A673 (cell line): ENCODE measurements around the gene APBB2. TPM values are rescaled to one million over a fixed set of nuclear protein-coding genes. Genes with fewer than 3 reads are reported as not detected.

ENCODE experiments used
- BruUV-seq: library from RNA; stranded (reverse); fragments of 400-500 nt; replicated peaks from 2 replicates; lab custom pipeline; 2021; lab: Mats Ljungman, UMichigan
- CTCF ChIA-PET: fragments of 300-600 bp; sonication (Branson Sonifier 250); formaldehyde crosslinking; loops from one replicate; lab custom pipeline; 2022; ENCODE audit warnings: antibody characterized with exemption; lab: Charles Lee
- POLR2A ChIA-PET: fragments of 300-600 bp; sonication (Branson Sonifier 250); formaldehyde crosslinking; loops from one replicate; lab custom pipeline; 2022; ENCODE audit warnings: antibody characterized with exemption; ENCODE audit not compliant: low non-redundant PET; lab: Charles Lee
- DNase-seq: peaks from one replicate; pipeline ENCODE4 v3.0.0-alpha.2; 2015; ENCODE audit warnings: low spot score
- H3K27ac ChIP-seq: fragments of 200-600 bp; sonication (generic); 2 replicates; pipeline ENCODE4 v1.5.1; 2016; ENCODE audit warnings: mixed run types, low read depth, mild to moderate bottlenecking, mixed read lengths, antibody characterized with exemption, low read length; ENCODE audit not compliant: poor library complexity, severe bottlenecking
- H3K27me3 ChIP-seq: fragments of 200-600 bp; sonication (generic); replicated peaks from 2 replicates; pipeline ENCODE4 v1.6.1; 2017; ENCODE audit warnings: mixed run types, low read depth, mild to moderate bottlenecking, mixed read lengths, antibody characterized with exemption, low read length; ENCODE audit not compliant: insufficient read depth, poor library complexity
- H3K36me3 ChIP-seq: fragments of 200-600 bp; sonication (generic); 2 replicates; pipeline ENCODE4 v1.6.1; 2016; ENCODE audit warnings: mixed run types, mild to moderate bottlenecking, mixed read lengths, antibody characterized with exemption, low read length; ENCODE audit not compliant: insufficient read depth, poor library complexity, severe bottlenecking
- H3K4me1 ChIP-seq: fragments of 200-600 bp; sonication (generic); 2 replicates; pipeline ENCODE4 v1.6.1; 2017; ENCODE audit warnings: mixed run types, mild to moderate bottlenecking, mixed read lengths, antibody characterized with exemption, low read length; ENCODE audit not compliant: insufficient read depth, poor library complexity, severe bottlenecking
- H3K4me3 ChIP-seq: fragments of 200-600 bp; sonication (generic); 2 replicates; pipeline ENCODE4 v1.5.1; 2016; ENCODE audit warnings: low read depth, mixed run types, mild to moderate bottlenecking, mixed read lengths, low read length; ENCODE audit not compliant: poor library complexity, severe bottlenecking
- H3K9me3 ChIP-seq: fragments of 200-600 bp; sonication (generic); 2 replicates; pipeline ENCODE4 v1.6.1; 2016; ENCODE audit warnings: mixed run types, low read depth, mild to moderate bottlenecking, mixed read lengths, antibody characterized with exemption, low read length; ENCODE audit not compliant: poor library complexity, severe bottlenecking
- EZH2 ChIP-seq: fragments of 200-600 bp; sonication (generic); IDR thresholded peaks from 2 replicates; pipeline ENCODE4 v1.6.1; 2017; ENCODE audit warnings: borderline replicate concordance, low read depth, mild to moderate bottlenecking, mixed read lengths, antibody characterized with exemption, low read length; ENCODE audit not compliant: poor library complexity, severe bottlenecking
- intact Hi-C: fragments of 100-400 bp; cut with micrococcal nuclease; formaldehyde crosslinking; loops from one replicate; pipeline ENCODE4 v1.10.0; 2022; ENCODE audit not compliant: unreplicated experiment
- total RNA-seq: library from RNA; stranded (reverse); gene quantifications from 2 replicates; pipeline ENCODE4 v1.2.3, GENCODE V29; 2021
- TF ChIP-seq, protein P1 (sequence below): fragments of 300-800, 200-600 bp; sonication (generic); conservative IDR thresholded peaks from 2 replicates; pipeline ENCODE4 v1.5.1; 2017; ENCODE audit warnings: low read depth, mild to moderate bottlenecking, antibody characterized with exemption, low read length, moderate library complexity, mixed read lengths

The APBB2 gene
- total RNA-seq, 1 experiment from 2014 or later = 10.3 TPM

DNA sequence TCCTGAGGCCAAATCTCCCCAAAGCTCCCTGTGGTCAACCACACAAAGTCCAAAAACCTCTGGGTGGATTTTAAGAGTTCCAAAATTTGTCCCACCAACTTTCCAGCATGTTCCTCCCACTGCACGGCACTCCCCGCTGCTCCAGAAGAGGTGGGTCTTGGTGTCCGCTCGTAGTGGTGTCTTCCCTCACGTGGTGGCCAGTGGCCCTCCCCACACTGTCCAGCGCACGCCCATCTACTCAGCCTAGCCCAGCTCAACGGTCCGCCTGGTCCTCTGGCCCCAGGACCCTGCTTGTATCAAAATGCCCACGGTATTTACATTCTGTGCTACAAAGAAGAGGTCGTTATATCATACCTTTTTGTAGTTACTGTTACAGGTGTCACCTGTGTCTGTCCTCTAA is 381.1 kb downstream of the APBB2 start:
- no TSS peak for BruUV-seq
- no peaks in the 10 kb centered on the region for H3K27me3 ChIP-seq
- no peaks in the 10 kb centered on the region for H3K9me3 ChIP-seq
- TF ChIP-seq, protein P1, sequence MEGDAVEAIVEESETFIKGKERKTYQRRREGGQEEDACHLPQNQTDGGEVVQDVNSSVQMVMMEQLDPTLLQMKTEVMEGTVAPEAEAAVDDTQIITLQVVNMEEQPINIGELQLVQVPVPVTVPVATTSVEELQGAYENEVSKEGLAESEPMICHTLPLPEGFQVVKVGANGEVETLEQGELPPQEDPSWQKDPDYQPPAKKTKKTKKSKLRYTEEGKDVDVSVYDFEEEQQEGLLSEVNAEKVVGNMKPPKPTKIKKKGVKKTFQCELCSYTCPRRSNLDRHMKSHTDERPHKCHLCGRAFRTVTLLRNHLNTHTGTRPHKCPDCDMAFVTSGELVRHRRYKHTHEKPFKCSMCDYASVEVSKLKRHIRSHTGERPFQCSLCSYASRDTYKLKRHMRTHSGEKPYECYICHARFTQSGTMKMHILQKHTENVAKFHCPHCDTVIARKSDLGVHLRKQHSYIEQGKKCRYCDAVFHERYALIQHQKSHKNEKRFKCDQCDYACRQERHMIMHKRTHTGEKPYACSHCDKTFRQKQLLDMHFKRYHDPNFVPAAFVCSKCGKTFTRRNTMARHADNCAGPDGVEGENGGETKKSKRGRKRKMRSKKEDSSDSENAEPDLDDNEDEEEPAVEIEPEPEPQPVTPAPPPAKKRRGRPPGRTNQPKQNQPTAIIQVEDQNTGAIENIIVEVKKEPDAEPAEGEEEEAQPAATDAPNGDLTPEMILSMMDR = no peak
- no peak for TF ChIP-seq EZH2
- no peak overlapping the region for H3K27ac ChIP-seq
- ChIA-PET POLR2A (no interaction called here), CTCF (no interaction called here)
- no peak for DNase-seq
- intact Hi-C loops = no loop called here
- H3K36me3 ChIP-seq = no peaks in the 10 kb centered on the region
- H3K4me1 ChIP-seq = no peaks in the 10 kb centered on the region
- no peak overlapping the region for H3K4me3 ChIP-seq

DNA sequence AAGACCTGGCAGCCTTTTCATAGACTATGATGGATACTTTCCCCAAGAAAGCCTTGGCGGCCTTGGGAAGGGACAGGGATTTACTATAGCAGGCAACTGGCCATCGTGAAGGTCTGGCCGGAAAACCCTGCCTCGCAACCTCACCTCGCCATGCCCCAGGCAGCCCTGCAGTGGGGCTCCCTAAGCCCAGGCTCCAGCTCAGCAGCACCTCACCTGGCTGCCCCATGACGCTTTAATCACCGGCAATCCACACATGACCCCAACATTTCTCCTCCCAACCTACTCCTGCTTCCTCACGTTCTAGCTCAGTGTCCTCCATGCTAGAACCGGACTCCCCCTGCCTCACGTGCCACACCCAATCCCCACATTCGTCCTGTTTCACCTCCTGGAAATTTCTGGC is 382.2 kb downstream of the APBB2 start:
- intact Hi-C loops = no loop called here
- BruUV-seq = no TSS peak
- CTCF ChIA-PET = no interaction called here

DNA sequence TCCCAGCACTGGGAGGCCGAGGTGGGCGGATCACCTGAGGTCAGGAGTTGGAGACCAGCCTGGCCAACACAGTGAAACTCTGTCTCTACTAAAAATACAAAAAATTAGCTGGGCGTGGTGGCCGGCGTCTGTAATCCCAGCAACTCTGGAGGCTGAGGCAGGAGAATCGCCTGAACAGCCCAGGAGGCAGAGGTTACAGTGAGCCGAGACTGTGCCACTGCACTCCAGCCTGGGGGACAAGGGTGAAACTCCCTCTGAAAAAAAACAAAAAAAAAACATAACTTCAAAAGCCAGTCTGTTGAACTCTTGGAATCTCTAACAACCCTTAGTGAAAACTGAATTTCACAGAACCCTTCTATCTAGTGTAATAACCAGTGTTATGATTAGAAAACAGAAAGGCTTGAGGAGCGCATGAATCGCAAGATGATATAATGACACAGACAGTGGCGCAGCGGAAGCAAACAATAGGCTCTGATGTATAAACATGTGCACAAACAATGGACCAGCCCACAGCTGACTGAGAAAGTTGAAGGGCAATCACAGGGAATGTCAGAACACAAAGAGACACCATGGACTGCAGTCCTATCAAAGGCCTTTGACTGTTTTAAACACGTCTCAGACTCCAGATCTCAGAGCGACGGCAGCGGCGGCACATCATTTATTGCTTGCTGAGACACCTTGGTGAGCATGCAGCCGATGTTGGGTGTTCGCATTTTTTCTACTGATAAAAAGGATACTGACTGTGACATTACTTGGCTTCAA is 383.0 kb downstream of the APBB2 start:
- Histone ChIP-seq H3K4me1 (no peaks in the 10 kb centered on the region), H3K4me3 (no peak overlapping the region), H3K27ac (no peak overlapping the region), H3K27me3 (no peaks in the 10 kb centered on the region), H3K9me3 (no peaks in the 10 kb centered on the region), H3K36me3 (no peaks in the 10 kb centered on the region)
- intact Hi-C loops = no loop called here
- ChIA-PET POLR2A (no interaction called here), CTCF (no interaction called here)
- BruUV-seq = no TSS peak
- no peak for DNase-seq
- TF ChIP-seq EZH2 = no peak
- TF ChIP-seq, protein P1 = no peak

More for the DNA sequence above, 382.2 kb downstream of the APBB2 start:
- TF ChIP-seq EZH2 = no peak
- TF ChIP-seq, protein P1 = no peak
- no peaks in the 10 kb centered on the region for H3K4me1 ChIP-seq
- POLR2A ChIA-PET = no interaction called here
- no peaks in the 10 kb centered on the region for H3K27me3 ChIP-seq
- H3K9me3 ChIP-seq = no peaks in the 10 kb centered on the region
- no peak for DNase-seq
- H3K4me3 ChIP-seq = no peak overlapping the region
- no peaks in the 10 kb centered on the region for H3K36me3 ChIP-seq
- H3K27ac ChIP-seq = no peak overlapping the region
